HCT116 (cell line): Measurements from ENCODE around the gene SDK1. TPM values are rescaled to one million over a fixed set of nuclear protein-coding genes. Genes with fewer than 3 reads are reported as not detected.

Experiments
- ATAC-seq: fragments of 200-7000 bp; cut with Tn5 transposase; 2 replicates; pipeline ENCODE4 v1.9.1; 2020; ENCODE audit warnings: mild to moderate bottlenecking, moderate library complexity
- BruUV-seq: library from RNA; stranded (reverse); fragments of 400-500 nt; replicated peaks from 2 replicates; lab custom pipeline; 2021; lab: Mats Ljungman, UMichigan
- CTCF ChIA-PET: fragments of 300-600 bp; sonication (Branson Sonifier 250); formaldehyde crosslinking; loops from one replicate; lab custom pipeline; 2021; ENCODE audit warnings: antibody characterized with exemption; lab: Charles Lee
- POLR2A ChIA-PET: fragments of 300-600, 350-600 bp; sonication (Branson Sonifier 250); formaldehyde crosslinking; loops from one replicate; lab custom pipeline; 2021; ENCODE audit warnings: antibody characterized with exemption; lab: Charles Lee
- RAD21 ChIA-PET, 2 experiments: fragments of 300-600 bp; sonication (Branson Sonifier 250); formaldehyde crosslinking; loops; one replicate each; lab custom pipeline; 2023; ENCODE audit warnings: low total read pairs in 2 of 2; ENCODE audit not compliant: uncharacterized antibody in 2 of 2, unreplicated experiment in 2 of 2, low non-redundant PET in 1 of 2; lab: Charles Lee
- DNase-seq: peaks from one replicate; pipeline ENCODE4 v3.0.0-alpha.2; 2010; ENCODE audit warnings: low read depth, low spot score
- H2AFZ ChIP-seq: fragments of 200-600 bp; shearing (Covaris generic), sonication (generic); 2 replicates; pipeline ENCODE4 v1.6.1; 2017; ENCODE audit warnings: low read depth, mixed run types, mixed read lengths, antibody characterized with exemption, low read length; ENCODE audit not compliant: poor library complexity, severe bottlenecking
- H3K27ac ChIP-seq: 2 replicates; pipeline ENCODE4 v1.5.1; 2012; ENCODE audit warnings: low read depth, low read length
- H3K27me3 ChIP-seq: fragments of 200-600 bp; sonication (generic); 2 replicates; pipeline ENCODE4 v1.6.1; 2016; ENCODE audit warnings: mixed run types, low read length, mixed read lengths; ENCODE audit not compliant: insufficient read depth
- H3K36me3 ChIP-seq, 2 experiments: fragments of 200-500 bp in 1 of 2; fragments of 200-600 bp in 1 of 2; sonication (Bioruptor generic) in 1 of 2; sonication (generic) in 1 of 2; 2 replicates each; pipeline versions ENCODE4 v1.5.1 to v1.6.1; 2014 to 2016; ENCODE audit warnings: low read length in 2 of 2, inconsistent platforms in 1 of 2, mixed read lengths in 1 of 2, mixed run types in 1 of 2; ENCODE audit not compliant: insufficient read depth in 2 of 2, control insufficient read depth in 1 of 2
- H3K4me1 ChIP-seq, 2 experiments: fragments of 200-600 bp in 1 of 2; sonication (generic) in 1 of 2; 2 replicates each; pipeline versions ENCODE4 v1.5.1 to v1.6.1; 2012 to 2017; ENCODE audit warnings: low read length in 2 of 2, inconsistent platforms in 1 of 2, mild to moderate bottlenecking in 1 of 2, mixed read lengths in 1 of 2, mixed run types in 1 of 2, moderate library complexity in 1 of 2; ENCODE audit not compliant: insufficient read depth in 2 of 2, control insufficient read depth in 1 of 2
- H3K4me2 ChIP-seq: fragments of 200-600 bp; sonication (generic); 2 replicates; pipeline ENCODE4 v1.6.1; 2017; ENCODE audit warnings: mixed run types, low read length, mixed read lengths
- H3K4me3 ChIP-seq, 2 experiments: fragments of 200-600 bp in 1 of 2; sonication (generic) in 1 of 2; replicated peaks in 1 of 2; 2 replicates each; pipeline ENCODE4 v1.5.1; 2011 to 2016; ENCODE audit warnings: low read length in 2 of 2, control low read depth in 1 of 2, low read depth in 1 of 2, mild to moderate bottlenecking in 1 of 2, mixed read lengths in 1 of 2, mixed run types in 1 of 2
- H3K79me2 ChIP-seq: fragments of 200-600 bp; sonication (generic); 2 replicates; pipeline ENCODE4 v1.6.1; 2017; ENCODE audit warnings: mild to moderate bottlenecking, mixed run types, low read length, moderate library complexity, mixed read lengths; ENCODE audit not compliant: insufficient read depth
- H3K9ac ChIP-seq: fragments of 200-600 bp; sonication (generic); 2 replicates; pipeline ENCODE4 v1.6.1; 2016; ENCODE audit warnings: low read length, mixed read lengths
- H3K9me2 ChIP-seq: fragments of 200-600 bp; sonication (generic), shearing (Covaris generic); 2 replicates; pipeline ENCODE4 v1.6.1; 2017; ENCODE audit warnings: mixed run types, mild to moderate bottlenecking, moderate library complexity; ENCODE audit not compliant: insufficient read depth
- H3K9me3 ChIP-seq, 2 experiments: fragments of 200-500 bp in 1 of 2; fragments of 200-600 bp in 1 of 2; sonication (Bioruptor generic) in 1 of 2; sonication (generic) in 1 of 2; 2 replicates each; pipeline ENCODE4 v1.6.1; 2014 to 2017; ENCODE audit warnings: low read length in 2 of 2, mixed read lengths in 2 of 2, inconsistent platforms in 1 of 2, low read depth in 1 of 2, mild to moderate bottlenecking in 1 of 2, mixed run types in 1 of 2, moderate library complexity in 1 of 2; ENCODE audit not compliant: control insufficient read depth in 1 of 2, insufficient read depth in 1 of 2
- H4K20me1 ChIP-seq: fragments of 200-600 bp; sonication (generic), shearing (Covaris generic); 2 replicates; pipeline ENCODE4 v1.6.1; 2017; ENCODE audit warnings: mixed run types, mild to moderate bottlenecking, moderate library complexity; ENCODE audit not compliant: insufficient read depth
- CEBPB ChIP-seq: IDR thresholded peaks from 2 replicates; pipeline ENCODE4 v1.6.1; 2012; ENCODE audit warnings: low read depth
- EGR1 ChIP-seq: IDR thresholded peaks from 2 replicates; pipeline ENCODE4 v1.6.1; 2012; ENCODE audit warnings: low read depth
- ELF1 ChIP-seq: IDR thresholded peaks from 2 replicates; pipeline ENCODE4 v1.6.1; 2012; ENCODE audit warnings: low read depth, borderline replicate concordance
- EZH2 ChIP-seq: fragments of 200-600 bp; sonication (generic); IDR thresholded peaks from 2 replicates; pipeline ENCODE4 v1.6.1; 2017; ENCODE audit warnings: antibody characterized with exemption, mixed run types
- EZH2phosphoT487 ChIP-seq: fragments of 200-600 bp; IDR thresholded peaks from 2 replicates; pipeline ENCODE4 v1.6.1; 2018; ENCODE audit warnings: antibody characterized with exemption, borderline replicate concordance
- FOSL1 ChIP-seq: IDR thresholded peaks from 2 replicates; pipeline ENCODE4 v1.6.1; 2012; ENCODE audit warnings: low read depth
- JUND ChIP-seq: IDR thresholded peaks from 2 replicates; pipeline ENCODE4 v1.6.1; 2012
- POLR2A ChIP-seq: IDR thresholded peaks from 2 replicates; pipeline ENCODE4 v1.7.0; 2011; ENCODE audit warnings: borderline replicate concordance; ENCODE audit not compliant: insufficient read depth, insufficient read length; ENCODE audit errors: extremely low read depth
- POLR2AphosphoS5 ChIP-seq: IDR thresholded peaks from 2 replicates; pipeline ENCODE4 v1.6.1; 2011; ENCODE audit warnings: mild to moderate bottlenecking, low read depth, low read length, moderate library complexity
- SIN3A ChIP-seq: IDR thresholded peaks from 2 replicates; pipeline ENCODE4 v1.6.1; 2012; ENCODE audit warnings: low read depth
- SP1 ChIP-seq: IDR thresholded peaks from 2 replicates; pipeline ENCODE4 v1.6.1; 2012; ENCODE audit warnings: low read depth
- SRF ChIP-seq: IDR thresholded peaks from 2 replicates; pipeline ENCODE4 v1.6.1; 2012; ENCODE audit warnings: low read depth
- TCF7L2 ChIP-seq: IDR thresholded peaks from 2 replicates; pipeline ENCODE4 v1.7.0; 2011; ENCODE audit warnings: borderline replicate concordance, inconsistent platforms; ENCODE audit not compliant: insufficient read depth, insufficient read length; ENCODE audit errors: extremely low read depth
- YY1 ChIP-seq: IDR thresholded peaks from 2 replicates; pipeline ENCODE4 v1.6.1; 2011; ENCODE audit warnings: low read length, low read depth, moderate library complexity, mild to moderate bottlenecking; ENCODE audit not compliant: insufficient replicate concordance; ENCODE audit errors: extremely low read depth
- intact Hi-C: fragments of 100-400 bp; cut with micrococcal nuclease; formaldehyde crosslinking; loops from 2 replicates; pipeline ENCODE4 v1.10.0; 2022
- total RNA-seq: library from RNA; stranded (reverse); gene quantifications from one replicate; pipeline ENCODE4 v1.2.1, GENCODE V29; 2021; ENCODE audit not compliant: unreplicated experiment
- TF ChIP-seq, protein P1 (sequence below): IDR thresholded peaks from 2 replicates; pipeline ENCODE4 v1.6.1; 2012
- TF ChIP-seq, protein P2 (sequence below): IDR thresholded peaks from 2 replicates; pipeline ENCODE4 v1.6.1; 2012
- TF ChIP-seq, protein P3 (sequence below), 3 experiments: fragments of 200-600 bp in 1 of 3; sonication (generic) in 1 of 3; IDR thresholded peaks in 2 of 3; conservative IDR thresholded peaks in 1 of 3; 2 replicates each; pipeline ENCODE4 v1.5.1; 2012 to 2017; ENCODE audit warnings: low read depth in 2 of 3, low read length in 2 of 3, antibody characterized with exemption in 1 of 3, borderline replicate concordance in 1 of 3, control low read depth in 1 of 3, mild to moderate bottlenecking in 1 of 3, mixed read lengths in 1 of 3, mixed run types in 1 of 3, moderate library complexity in 1 of 3; ENCODE audit not compliant: insufficient read depth in 1 of 3
- TF ChIP-seq, protein P4 (sequence below): IDR thresholded peaks from 2 replicates; pipeline ENCODE4 v1.6.1; 2012; ENCODE audit warnings: low read depth

The SDK1 gene
- total RNA-seq, 1 experiment from 2014 or later = 0.05 TPM

DNA sequence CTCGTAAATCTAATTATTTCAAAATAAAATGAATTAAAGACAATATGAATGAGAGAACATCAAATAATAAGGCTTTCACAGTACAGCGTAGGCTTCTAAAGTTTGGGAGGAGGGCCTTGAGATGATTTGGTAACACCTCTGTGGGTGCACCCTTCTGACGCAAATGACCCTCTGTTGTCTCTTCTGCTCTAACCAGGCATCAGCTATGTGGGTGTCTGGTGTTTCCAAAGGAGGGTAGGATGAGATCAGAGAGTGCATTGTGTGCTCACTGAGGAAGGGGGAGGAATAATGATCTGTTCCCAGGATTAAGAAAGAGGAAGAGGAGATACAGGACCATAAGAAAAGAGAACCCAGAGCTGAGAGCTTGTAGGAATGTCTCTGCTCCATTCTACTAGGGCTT is 420.4 kb downstream of the SDK1 start:
- ATAC-seq (no peak), DNase-seq (no peak)
- Histone ChIP-seq H3K36me3 (no peaks in the 10 kb centered on the region), H3K4me2 (no peak overlapping the region), H4K20me1 (no peaks in the 10 kb centered on the region), H3K4me1 (no peaks in the 10 kb centered on the region), H3K79me2 (no peaks in the 10 kb centered on the region), H3K27ac (no peak overlapping the region), H3K9me3 (no peaks in the 10 kb centered on the region), H3K4me3 (no peak overlapping the region), H3K9ac (no peak overlapping the region), H2AFZ (no peak overlapping the region), H3K27me3 (0 out of 2 replicates have a peak, but pooled peaks cover 5% of the 10 kb centered on the region), H3K9me2 (no peaks in the 10 kb centered on the region)
- no TSS peak for BruUV-seq
- TF ChIP-seq EZH2 = no peak
- TF ChIP-seq, protein P1, sequence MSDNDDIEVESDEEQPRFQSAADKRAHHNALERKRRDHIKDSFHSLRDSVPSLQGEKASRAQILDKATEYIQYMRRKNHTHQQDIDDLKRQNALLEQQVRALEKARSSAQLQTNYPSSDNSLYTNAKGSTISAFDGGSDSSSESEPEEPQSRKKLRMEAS = no peak
- TF ChIP-seq, protein P2, sequence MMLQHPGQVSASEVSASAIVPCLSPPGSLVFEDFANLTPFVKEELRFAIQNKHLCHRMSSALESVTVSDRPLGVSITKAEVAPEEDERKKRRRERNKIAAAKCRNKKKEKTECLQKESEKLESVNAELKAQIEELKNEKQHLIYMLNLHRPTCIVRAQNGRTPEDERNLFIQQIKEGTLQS = no peak
- TF ChIP-seq, protein P3, sequence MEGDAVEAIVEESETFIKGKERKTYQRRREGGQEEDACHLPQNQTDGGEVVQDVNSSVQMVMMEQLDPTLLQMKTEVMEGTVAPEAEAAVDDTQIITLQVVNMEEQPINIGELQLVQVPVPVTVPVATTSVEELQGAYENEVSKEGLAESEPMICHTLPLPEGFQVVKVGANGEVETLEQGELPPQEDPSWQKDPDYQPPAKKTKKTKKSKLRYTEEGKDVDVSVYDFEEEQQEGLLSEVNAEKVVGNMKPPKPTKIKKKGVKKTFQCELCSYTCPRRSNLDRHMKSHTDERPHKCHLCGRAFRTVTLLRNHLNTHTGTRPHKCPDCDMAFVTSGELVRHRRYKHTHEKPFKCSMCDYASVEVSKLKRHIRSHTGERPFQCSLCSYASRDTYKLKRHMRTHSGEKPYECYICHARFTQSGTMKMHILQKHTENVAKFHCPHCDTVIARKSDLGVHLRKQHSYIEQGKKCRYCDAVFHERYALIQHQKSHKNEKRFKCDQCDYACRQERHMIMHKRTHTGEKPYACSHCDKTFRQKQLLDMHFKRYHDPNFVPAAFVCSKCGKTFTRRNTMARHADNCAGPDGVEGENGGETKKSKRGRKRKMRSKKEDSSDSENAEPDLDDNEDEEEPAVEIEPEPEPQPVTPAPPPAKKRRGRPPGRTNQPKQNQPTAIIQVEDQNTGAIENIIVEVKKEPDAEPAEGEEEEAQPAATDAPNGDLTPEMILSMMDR (IDR thresholded peaks at IDR 0.05 in 2 of 3, conservative IDR thresholded peaks at IDR 0.05 in 1 of 3; ENCODE audit: borderline replicate concordance in 1 of 3, insufficient read depth in 1 of 3, low read depth in 2 of 3, low read length in 2 of 3) = no peak
- no peak for TF ChIP-seq SRF
- no peak for TF ChIP-seq EZH2phosphoT487
- no peak for TF ChIP-seq SIN3A
- no peak for TF ChIP-seq POLR2A
- TF ChIP-seq TCF7L2 = no peak
- no peak for TF ChIP-seq EGR1
- TF ChIP-seq ELF1 = no peak
- no peak for TF ChIP-seq FOSL1
- no peak for TF ChIP-seq SP1
- no peak for TF ChIP-seq YY1
- no peak for TF ChIP-seq POLR2AphosphoS5
- TF ChIP-seq, protein P4, sequence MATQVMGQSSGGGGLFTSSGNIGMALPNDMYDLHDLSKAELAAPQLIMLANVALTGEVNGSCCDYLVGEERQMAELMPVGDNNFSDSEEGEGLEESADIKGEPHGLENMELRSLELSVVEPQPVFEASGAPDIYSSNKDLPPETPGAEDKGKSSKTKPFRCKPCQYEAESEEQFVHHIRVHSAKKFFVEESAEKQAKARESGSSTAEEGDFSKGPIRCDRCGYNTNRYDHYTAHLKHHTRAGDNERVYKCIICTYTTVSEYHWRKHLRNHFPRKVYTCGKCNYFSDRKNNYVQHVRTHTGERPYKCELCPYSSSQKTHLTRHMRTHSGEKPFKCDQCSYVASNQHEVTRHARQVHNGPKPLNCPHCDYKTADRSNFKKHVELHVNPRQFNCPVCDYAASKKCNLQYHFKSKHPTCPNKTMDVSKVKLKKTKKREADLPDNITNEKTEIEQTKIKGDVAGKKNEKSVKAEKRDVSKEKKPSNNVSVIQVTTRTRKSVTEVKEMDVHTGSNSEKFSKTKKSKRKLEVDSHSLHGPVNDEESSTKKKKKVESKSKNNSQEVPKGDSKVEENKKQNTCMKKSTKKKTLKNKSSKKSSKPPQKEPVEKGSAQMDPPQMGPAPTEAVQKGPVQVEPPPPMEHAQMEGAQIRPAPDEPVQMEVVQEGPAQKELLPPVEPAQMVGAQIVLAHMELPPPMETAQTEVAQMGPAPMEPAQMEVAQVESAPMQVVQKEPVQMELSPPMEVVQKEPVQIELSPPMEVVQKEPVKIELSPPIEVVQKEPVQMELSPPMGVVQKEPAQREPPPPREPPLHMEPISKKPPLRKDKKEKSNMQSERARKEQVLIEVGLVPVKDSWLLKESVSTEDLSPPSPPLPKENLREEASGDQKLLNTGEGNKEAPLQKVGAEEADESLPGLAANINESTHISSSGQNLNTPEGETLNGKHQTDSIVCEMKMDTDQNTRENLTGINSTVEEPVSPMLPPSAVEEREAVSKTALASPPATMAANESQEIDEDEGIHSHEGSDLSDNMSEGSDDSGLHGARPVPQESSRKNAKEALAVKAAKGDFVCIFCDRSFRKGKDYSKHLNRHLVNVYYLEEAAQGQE = no peak
- TF ChIP-seq CEBPB = no peak
- no peak for TF ChIP-seq JUND
- ChIA-PET POLR2A (no interaction called here), CTCF (no interaction called here), RAD21 (no interaction called here)
- intact Hi-C loops = no loop called here
